Pulmonary artery endothelial cell (primary cell): ENCODE data around the gene REPS2. TPM values are rescaled to one million over a fixed set of nuclear protein-coding genes. Genes with fewer than 3 reads are reported as not detected.
"Not testable (repeated sequence)": the region's sequence is repeated elsewhere in the genome, so short reads cannot be mapped to it uniquely, and the experiment has no call there.

Experiments
- DNase-seq: peaks from one replicate; pipeline ENCODE4 v3.0.0-alpha.2; 2011; ENCODE audit warnings: low read depth, low spot score
- total RNA-seq: library from RNA; depleted of rRNA; stranded (reverse); fragments of >200 nt; gene quantifications from 2 replicates; pipeline ENCODE4 v1.2.3, GENCODE V29; 2014

The REPS2 gene
- 3.4 and 3.8 TPM in 2 replicates for total RNA-seq

GRCh38 chrX:16946361-16946964, at the start of gene REPS2:
Gene REPS2 (plus strand): TSS chrX:16946658. CDS start chrX:16946862, 204 bp downstream.
- no peak for DNase-seq

GRCh38 chrX:16897445-16897844, 49.0 kb upstream of the REPS2 start:
- DNase-seq = no peak

- no peak for DNase-seq
Observed at GRCh38 chrX:16903274-16904022, 43.0 kb upstream of the REPS2 start.

- DNase-seq = no peak
Observed at GRCh38 chrX:16910376-16910775, 36.1 kb upstream of the REPS2 start.

- no peak for DNase-seq
Observed at GRCh38 chrX:16914058-16914457, 32.4 kb upstream of the REPS2 start.

- DNase-seq = no peak
Observed at GRCh38 chrX:16916561-16916960, 29.9 kb upstream of the REPS2 start.

GRCh38 chrX:16917120-16917519, 29.3 kb upstream of the REPS2 start:
- no peak for DNase-seq

GRCh38 chrX:16918979-16919378, 27.5 kb upstream of the REPS2 start:
- DNase-seq = no peak

GRCh38 chrX:16920075-16920474, 26.4 kb upstream of the REPS2 start:
- DNase-seq = peak; percentile 26

GRCh38 chrX:16923157-16923556, 23.3 kb upstream of the REPS2 start:
- no peak for DNase-seq

- no peak for DNase-seq
Observed at GRCh38 chrX:16924631-16925480, 21.6 kb upstream of the REPS2 start.

- DNase-seq = no peak
Observed at GRCh38 chrX:16930392-16930791, 16.1 kb upstream of the REPS2 start.

- no peak for DNase-seq
Observed at GRCh38 chrX:16931371-16931770, 15.1 kb upstream of the REPS2 start.

GRCh38 chrX:16931855-16932575, 14.4 kb upstream of the REPS2 start:
- no peak for DNase-seq

- DNase-seq = no peak
Observed at GRCh38 chrX:16934185-16934584, 12.3 kb upstream of the REPS2 start.

GRCh38 chrX:16946971-16947562, 609 bp downstream of the REPS2 start:
- DNase-seq = no peak

GRCh38 chrX:16950423-16950822, 4.0 kb downstream of the REPS2 start:
- DNase-seq = no peak

GRCh38 chrX:16953606-16954211, 7.3 kb downstream of the REPS2 start:
- DNase-seq = peak; percentile 19

- no peak for DNase-seq
Observed at GRCh38 chrX:16957751-16958150, 11.3 kb downstream of the REPS2 start.

- DNase-seq = no peak
Observed at GRCh38 chrX:16958356-16958755, 11.9 kb downstream of the REPS2 start.

GRCh38 chrX:16962661-16963060, 16.2 kb downstream of the REPS2 start:
- DNase-seq = not testable (repeated sequence)
